Kasumi-1 (cell line): ENCODE data around the gene DGLUCY.
"Not testable (repeated sequence)": the region's sequence is repeated elsewhere in the genome, so short reads cannot be mapped to it uniquely, and the experiment has no call there.

Experiments used
- DNase-seq, 2 experiments: peaks; one replicate each; lab custom pipeline; 2025; lab: John Stamatoyannopoulos, UW

Gene DGLUCY

DNA sequence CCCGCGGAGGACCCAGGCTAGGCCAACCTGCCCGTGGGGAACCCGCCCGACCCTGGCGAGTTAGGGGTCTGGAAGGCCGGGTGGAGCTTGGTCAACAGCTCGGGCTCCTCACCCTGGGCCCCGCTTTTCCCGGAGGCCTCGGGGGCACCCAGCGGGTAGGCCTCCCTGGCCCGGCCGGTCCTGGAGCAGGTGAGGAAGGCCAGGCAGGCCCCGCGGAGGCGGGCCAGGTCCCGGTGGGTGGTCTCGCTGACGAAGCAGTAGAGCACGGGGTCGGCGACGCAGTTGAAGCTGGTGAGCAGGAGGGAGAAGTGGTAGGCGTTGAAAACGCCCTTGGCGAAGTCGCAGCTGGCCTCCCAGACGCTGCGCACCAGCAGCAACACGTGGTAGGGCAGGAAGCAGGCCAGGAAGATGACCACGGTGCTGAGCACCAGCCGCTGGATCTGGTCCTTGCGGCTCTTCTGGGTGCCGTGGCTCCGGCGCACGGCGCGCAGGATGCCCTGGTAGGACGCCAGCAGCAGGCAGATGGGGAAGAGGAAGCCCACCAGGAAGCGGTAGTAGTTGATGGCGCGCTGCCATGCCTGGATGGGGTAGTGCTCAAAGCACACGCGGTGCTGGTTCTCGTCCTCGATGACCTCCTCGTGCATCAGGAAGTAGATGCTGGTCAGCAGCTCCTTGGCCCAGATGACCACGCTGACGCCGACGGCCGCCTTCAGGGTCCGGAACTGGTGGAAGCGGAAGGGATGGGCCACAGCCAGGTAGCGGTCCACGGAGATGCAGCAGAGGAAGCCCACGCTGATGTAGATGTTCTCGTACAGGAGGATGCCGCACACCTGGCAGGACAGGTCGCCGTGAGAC is 120.3 kb downstream of the DGLUCY start:
- DNase-seq: no peak

DNA sequence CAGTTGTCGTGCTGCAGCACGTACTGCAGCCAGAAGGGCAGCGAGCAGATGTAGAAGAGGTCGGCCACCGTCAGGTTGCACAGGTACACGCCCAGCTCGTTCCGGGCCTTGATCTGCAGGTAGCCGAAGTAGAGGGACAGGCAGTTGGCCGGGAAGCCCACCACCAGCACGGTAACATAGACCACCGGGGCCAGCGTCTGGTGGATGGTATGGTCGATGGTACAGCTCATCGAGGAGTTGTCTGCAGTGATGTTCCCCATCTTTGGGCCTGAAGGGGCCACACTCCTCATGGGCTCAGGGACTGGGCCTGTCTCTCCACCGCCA is 120.9 kb downstream of the DGLUCY start:
- DNase-seq: no peak

DNA sequence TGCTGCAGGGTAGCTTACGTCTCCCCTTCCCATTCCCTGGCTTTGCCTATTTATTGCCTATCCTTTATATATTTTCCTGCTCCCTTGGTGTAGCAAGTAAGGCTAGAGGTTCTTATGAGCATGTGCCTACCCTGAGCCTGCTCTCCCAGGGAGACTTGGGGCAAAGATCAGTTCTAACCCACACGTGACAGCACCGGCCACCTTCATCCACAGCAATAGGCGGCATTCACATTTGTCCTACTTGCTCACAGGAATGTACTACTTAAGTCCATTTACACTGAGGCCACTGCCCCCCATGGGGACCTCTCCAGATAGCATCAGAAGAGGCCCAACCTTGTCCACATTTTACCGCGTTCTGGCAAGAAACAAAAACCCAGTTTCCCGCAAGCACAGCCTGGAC is 122.0 kb downstream of the DGLUCY start:
- DNase-seq: no peak

DNA sequence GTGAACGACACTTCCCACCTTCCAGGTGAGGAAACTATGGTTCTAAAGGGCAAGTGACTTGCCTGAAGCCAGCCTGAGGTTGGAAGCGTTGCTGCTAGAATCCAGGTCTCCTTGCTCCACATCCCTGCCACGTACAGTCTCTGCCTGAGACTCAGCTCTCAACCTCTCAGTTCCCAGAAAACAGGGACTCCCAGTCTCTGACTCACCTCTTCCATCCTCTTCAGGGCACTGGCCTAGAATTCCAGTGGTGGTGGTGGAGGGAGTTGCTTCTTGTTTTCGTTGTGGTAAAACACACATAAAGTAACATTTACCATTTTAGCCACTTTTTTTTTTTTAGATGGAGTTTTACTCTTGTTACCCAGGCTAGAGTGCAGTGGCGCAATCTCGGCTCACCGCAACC is 123.3 kb downstream of the DGLUCY start:
- no peak for DNase-seq

DNA sequence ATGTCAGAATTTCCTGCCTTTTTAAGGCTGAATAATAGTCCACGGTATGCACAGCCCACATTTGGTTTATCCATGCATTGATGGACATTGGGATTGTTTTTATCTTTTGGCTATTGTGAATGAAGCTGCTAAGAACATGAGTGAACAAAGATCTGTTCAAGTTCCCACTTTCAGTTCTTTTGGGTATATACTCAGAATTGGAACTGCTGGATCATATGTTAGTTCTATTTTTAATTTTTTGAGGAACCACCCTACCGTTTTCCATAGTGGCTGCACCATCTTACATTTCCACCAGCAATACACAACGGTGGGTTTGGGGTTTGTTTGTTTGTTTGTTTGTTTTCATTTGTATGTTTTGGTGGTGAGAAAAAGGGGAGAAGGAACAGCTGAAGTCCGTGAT is 124.2 kb downstream of the DGLUCY start:
- DNase-seq: no peak

DNA sequence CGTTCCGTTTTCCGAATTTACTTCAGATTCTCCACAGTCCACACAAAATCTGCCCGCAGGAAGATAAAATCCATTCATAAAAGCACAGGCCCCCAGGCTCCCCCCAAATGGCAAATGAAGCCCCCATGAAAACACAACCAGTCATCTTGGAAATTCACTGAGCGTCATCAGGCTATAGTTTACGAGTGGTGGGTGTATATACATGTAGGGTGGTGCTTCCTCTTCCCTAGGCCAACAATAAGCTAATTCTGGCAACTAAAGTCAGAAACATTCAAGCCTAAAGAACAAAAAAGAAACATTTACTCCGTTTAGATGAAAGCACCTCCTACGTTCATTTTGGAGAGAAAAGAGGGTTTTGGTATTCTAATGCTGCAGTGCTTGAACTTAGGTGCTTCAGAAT is 124.8 kb downstream of the DGLUCY start:
- DNase-seq: no peak

DNA sequence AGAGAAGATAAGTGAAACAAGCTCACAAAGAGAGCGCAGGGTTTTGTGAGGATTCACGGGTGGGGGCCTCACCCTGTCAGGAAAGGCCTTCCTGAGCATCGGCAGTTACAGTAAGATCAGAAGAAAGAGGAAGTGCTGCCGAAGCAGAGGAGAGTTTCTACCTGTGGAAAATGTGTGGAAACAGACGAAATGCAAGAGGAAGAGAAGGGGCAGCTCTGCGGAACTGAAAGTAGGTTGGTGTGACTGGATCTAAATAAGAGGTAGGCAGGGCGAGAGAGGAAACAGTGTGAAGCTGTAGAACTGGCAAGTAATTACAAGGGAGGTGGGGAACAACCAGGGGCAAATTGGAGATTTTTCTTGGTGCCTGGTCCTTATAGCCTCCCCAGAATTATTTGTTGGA is 128.0 kb downstream of the DGLUCY start:
- DNase-seq: peak; percentile 16 to 31

DNA sequence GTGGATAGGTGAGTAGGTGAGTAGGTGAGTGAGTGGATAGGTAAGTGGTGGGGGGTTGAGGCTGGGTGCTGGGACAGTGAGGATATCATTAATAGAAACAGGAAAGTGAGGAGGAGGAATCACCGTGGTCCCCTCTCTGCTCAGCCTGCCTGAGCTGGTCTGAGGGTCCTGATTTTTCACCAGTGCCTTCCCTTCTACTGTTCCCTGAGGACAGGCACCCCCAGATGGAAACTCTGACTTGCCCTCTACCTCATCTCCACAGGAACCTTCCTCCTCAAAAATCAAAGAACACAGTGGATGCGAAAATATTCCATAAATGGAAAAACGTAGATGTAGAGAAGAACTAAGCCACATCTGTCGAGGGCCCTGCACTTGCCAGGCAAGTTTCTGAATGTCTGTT is 128.8 kb downstream of the DGLUCY start:
- no peak for DNase-seq

DNA sequence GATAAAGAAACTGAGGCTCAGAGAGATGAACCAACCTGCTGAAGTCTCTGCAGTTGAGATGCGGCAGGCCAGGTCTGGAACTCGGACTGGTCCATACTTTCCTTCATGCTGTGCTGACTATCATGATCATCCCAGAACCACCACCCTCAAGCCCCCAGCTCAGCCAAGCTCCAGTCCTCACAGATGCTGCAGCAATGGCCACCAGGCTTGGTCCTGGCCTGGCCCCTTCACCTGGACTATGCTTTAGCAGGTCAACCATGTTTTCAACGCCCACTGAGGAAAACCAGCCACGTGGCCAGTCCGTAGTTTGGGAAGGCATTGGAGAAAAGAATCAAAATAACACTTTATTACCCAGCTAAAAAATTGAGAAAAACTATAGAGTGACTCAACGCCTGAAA is 129.2 kb downstream of the DGLUCY start:
- no peak for DNase-seq

DNA sequence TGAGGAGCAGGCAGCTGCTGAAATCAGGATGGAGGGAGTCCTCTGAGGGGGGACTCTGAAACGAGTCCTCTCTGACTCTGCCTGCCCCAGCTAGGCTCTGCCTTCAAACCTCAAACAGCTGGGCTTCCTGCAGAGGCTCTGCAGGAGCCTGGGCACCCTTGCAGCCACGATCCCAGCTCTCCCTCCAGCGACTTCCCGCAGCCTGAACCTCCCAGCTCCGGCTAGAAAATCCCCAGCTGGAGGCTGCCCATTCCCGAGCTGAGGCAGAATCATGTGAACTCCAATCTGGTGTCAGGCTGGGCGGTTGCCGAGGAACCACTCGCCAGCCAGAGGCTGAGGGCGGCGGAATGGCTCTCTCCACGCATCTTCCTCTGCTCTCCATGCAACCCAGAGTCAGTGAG is 130.6 kb downstream of the DGLUCY start, which contains the start of gene GPR68:
GPR68 (minus strand) TSS at position 204 of the 401 bp plus-strand sequence. CDS start 9,654 bp downstream, outside the sequence.
- DNase-seq: peak; percentile 73 to 74

DNA sequence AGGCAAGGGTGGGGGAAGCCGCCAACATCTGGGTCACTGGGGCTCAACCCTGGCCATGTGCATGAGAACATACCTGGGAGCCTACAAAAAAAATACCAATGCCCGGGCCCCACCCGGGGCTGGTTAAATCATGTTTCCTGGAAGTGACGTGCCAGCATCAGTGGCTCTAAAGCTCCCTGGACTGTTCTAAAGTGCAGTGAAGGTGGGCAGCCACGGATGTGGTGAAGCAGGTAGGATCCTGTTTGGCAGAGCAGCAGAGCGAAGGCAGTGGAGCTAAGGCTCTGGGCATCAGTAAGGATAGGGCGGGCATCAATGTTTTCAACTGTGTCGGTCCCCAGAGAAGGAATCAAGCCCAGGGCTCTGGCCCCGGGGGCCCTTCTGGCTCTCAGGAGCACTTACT is 131.2 kb downstream of the DGLUCY start:
- no peak for DNase-seq

DNA sequence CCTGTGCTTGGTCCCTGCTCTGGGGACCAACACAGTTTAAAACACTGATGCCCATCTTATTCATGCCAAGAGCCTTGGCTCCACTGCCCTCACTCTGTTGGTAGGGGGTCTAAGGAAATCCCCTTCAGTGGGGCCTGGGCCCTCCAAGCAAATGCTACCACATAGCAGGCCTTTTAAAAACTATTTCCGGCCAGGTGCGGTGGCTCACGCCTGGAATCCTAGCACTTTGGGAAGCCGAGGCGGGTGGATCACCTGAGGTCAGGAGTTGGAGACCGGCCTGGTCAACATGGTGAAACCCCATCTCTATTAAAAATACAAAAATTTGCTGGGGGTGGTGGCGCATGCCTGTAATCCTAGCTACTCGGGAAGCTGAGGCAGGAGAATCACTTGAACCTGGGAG is 131.7 kb downstream of the DGLUCY start:
- not testable (repeated sequence) for DNase-seq

DNA sequence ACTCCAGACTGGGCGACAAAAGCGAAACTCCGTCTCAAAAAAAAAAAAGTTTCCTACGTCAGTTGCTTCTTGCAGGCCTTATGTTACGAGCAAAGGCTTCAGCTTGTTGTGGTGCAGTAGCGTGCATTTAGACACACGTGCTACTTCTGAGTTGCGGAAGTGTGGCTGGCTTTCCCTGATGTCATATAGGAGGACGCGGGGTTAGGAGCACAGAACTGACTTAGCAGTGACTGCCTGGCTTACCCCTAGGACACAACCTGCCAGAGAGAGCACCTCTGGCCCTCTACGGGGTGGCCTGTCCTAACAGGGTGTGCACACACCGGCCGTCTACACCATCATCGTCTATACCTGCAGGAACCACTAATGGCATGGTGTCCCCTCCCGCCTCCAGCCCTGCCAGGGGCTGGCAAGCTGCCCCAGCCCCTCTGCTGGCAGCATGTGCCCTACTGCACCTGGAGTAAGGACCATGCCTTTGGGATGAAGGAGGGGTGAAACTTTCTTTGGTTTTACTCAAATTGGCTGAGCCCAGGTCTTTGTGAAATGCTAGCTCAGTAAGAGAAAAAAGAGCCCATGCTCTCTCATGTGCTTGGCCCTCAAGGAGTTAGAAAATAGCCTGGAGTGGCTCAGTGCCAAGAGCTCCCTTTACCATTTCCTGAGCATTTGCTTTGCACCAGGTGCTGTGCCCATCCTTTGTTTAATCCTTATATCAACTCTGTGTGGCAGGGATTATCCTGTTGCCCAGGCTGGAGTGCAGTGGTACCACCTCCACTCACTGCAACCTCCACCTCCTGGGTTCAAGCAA is 132.4 kb downstream of the DGLUCY start:
- no peak for DNase-seq

DNA sequence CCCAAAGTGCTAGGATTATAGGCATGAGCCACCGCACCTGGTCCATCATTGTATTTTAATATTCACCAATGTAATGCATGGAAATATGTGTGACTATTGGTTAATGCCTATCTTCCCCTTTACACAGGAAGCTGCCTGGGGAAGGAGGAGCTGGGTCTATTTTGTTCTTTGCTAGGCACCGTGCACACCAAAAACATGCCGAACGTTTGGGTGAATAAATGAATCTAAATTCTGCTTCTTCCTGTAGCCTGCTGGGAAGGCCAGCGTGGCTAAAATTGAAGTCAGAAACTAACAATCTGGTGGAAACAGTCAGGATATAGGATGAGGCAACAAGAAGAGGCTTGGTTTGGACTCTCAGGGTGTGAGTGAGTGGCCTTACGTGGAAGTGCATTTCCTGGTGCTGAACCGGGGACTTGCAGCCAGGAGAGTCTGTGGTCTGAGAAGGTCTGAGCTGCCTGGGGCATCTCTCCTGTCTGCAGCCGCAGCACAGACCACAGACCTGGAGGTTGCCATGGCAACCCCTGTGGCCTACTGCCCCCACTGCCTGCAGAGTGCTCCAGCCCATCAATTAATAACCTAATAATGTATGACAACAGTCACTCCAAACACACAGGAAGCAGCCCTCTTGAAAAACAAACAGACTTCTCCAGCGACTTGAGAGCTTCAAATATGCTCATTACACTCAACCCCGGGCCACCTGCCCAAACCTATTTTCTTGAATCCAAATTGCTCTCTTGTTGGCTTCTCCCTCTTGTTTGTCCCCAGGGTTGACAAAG is 136.2 kb downstream of the DGLUCY start:
- peak; percentile 60 to 69 for DNase-seq

DNA sequence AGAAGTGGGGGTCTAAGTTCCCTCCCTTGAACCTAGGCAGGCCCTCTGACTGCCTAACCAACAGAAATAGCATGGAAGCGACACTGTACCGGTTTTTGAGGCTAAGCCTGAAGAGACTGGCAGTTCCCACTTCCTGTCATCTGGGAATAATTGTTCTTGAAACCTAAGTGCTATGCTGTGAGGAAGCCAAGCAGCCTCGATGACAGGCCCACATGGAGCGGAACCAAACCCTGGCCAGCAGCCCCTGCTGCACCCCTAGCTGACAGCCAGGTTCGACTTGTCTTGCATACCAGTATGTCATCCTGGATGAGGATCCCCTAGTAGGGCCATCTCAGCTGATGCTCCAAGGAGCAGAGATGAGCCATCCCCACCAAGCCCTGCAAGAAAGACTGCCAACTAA is 137.0 kb downstream of the DGLUCY start:
- no peak for DNase-seq

DNA sequence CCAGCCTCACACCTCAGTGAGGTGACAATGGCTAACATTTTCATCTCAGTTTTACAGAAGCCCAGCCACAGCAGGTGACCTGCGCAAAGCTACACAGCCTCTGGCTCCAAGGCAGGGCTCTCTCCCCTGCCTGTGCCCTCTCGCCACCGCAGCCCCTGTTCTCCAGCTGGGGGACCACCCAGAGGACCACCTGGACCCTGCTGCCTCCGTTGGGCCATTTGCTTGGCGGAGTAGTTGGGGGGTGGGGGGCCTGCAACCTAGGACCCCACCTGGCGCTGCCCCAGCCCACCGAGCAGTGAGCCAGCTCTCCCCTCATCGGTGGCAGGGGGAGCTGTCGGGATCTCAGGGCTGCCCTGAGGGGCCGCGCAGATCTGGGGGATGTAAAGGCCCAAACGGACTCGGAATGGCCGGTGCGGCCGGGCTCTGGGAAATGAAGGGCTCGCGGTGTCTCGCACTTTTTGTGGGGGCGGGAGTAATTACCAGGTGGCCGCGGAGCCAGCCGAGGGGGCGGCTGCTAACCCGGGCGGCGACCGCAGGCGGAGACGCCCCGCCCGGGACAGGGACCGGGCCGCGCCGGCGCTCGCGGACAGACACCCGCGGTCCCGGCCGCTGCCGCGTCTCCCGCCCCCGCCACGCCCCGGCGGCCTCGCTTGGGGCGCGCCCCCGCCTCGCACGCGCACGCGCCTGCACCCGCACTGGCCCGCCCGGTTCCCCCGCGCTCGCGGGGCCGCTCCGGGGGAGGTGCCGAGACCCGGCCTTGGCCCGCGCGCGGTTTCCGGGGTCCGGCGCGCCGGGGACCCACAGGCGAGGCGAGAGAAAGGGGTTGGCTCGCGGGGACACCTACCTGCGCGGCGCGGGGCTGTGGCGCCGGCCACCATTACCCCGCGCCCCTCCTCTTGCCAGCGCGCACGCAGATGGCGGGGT is 139.3 kb downstream of the DGLUCY start:
- DNase-seq: no peak

DNA sequence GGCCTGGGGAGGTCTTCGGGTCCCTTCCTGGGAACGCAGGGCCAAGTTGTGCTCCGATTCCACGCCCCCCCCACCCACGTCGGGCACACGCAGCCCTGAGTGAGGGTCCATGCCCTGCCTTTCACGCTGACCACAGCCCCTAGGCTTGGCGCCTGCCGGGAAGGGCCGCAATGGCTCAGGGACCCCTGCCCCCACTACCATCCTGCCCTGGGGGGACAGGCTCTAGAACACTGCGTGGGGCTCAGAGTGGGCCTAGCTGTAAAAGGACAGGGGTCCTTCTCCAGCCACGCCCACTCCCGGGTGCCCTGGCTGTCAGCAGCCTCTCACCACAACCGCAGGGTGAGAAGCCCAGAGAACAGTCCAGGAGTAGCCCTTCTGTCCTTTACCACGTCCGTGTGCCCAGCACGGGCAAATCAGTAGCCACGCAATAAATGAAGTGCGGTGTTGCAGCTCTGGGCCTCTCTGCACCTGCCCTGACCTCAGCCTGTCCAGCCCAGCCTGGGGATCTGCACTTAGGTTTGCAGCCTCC is 140.0 kb downstream of the DGLUCY start:
- DNase-seq: no peak

DNA sequence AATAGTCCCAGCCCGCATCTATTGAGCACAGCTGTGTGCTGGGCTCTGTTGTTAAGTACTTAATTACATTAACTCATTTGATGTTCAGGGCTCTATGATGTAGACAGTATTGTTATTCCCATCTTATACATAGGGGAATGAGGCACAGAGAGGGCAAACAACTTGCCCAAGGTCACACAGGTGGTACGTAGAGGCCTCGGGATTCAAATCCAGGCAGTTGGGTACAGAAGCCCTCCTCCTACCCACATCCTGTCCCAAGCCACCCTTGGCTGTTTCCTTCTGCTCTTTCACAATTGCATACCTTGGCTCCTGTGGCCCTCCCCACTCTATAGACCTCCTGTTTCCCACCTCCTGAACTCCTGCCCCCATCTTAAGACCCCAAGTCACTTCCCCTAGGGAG is 140.6 kb downstream of the DGLUCY start:
- no peak for DNase-seq

DNA sequence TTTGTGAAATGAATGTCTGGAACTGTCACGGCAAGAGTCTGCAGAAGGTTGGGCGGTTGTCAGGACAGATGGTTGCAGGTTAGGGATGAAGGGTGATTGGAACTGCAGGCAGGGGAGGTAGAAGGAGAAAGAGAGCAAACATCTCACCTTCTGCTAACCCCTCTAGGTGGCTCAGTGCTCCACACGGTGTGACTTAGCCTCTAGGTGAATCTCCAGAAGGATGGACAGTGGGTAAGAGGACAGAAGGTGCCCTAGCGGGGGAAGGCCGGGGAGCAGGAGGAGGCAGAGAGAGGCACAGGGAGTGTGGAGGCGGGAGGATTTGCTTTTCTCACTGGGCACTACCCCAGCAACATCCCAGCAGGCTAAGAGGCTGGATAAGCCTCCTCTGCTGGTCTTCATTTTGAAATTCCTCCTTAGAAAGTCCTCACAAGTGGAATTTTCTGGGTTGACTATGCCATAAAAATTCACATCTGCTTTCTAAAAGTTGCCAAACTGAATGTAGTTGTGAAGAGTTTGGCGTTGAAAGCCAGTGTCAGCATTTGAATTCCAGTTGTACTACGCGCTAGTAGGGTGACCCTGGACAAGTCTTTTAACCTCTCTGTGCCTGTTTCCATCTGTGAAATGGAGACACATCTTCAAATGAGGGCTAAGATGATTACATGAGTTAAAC is 141.3 kb downstream of the DGLUCY start:
- no peak for DNase-seq

DNA sequence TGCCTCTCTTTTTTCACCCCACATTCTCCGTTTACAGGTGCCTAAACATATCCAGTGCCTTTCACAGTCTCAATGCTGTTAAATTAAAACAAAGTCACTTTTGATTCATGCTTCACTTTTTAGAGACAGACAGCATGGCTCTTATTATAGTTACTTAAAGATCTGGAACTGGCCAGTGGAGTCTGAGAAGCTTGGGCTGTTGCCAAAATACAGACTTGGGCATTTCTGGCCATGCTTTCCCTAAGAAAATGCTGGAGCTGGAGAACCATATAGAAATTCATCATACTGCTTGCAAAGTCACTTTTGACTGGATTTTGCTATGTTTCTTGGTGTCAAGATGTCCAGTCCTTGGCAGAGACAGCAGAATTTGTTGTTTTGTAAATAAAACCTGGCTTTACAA is 142.8 kb downstream of the DGLUCY start:
- no peak for DNase-seq
